ENCODE data around the gene RETN. TPM values are rescaled to one million over a fixed set of nuclear protein-coding genes. Genes with fewer than 3 reads are reported as not detected.

RETN gene
- total RNA-seq, 2 experiments from 2014 or later = not detected

DNA sequence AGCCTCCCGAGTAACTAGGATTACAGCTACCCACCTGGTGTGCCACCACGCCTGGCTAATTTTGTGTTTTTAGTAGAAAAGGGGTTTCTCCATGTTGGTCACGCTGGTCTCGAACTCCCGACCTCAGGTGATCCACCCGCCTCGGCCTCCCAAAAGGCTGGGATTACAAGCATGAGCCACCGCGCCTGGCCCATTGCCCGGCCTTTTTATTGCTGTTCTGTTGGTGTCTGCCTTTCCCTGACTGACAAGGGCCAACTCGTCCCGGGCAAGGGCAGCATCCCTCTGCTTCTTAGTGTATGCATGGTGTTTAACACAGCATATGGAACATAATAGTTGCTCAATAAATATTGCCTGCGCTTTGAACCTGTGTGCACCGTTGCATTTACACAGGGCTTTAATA lies 6.2 kb upstream of the RETN start:
- H3K4me1 ChIP-seq (ENCODE audit: insufficient read depth, low read length, poor library complexity, severe bottlenecking) = peaks cover 9% of the 10 kb centered on the region
- no peak overlapping the region for H2AFZ ChIP-seq (ENCODE audit: low read length)
- TF ChIP-seq, protein P1, sequence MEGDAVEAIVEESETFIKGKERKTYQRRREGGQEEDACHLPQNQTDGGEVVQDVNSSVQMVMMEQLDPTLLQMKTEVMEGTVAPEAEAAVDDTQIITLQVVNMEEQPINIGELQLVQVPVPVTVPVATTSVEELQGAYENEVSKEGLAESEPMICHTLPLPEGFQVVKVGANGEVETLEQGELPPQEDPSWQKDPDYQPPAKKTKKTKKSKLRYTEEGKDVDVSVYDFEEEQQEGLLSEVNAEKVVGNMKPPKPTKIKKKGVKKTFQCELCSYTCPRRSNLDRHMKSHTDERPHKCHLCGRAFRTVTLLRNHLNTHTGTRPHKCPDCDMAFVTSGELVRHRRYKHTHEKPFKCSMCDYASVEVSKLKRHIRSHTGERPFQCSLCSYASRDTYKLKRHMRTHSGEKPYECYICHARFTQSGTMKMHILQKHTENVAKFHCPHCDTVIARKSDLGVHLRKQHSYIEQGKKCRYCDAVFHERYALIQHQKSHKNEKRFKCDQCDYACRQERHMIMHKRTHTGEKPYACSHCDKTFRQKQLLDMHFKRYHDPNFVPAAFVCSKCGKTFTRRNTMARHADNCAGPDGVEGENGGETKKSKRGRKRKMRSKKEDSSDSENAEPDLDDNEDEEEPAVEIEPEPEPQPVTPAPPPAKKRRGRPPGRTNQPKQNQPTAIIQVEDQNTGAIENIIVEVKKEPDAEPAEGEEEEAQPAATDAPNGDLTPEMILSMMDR (conservative IDR thresholded peaks at IDR 0.05; ENCODE audit: low read length) = no peak
- no peak for TF ChIP-seq EZH2phosphoT487 (IDR thresholded peaks at IDR 0.05; ENCODE audit: borderline replicate concordance, low read depth, low read length)
- no peaks in the 10 kb centered on the region for H3K79me2 ChIP-seq (ENCODE audit: insufficient read depth, low read depth, low read length)
- ChIA-PET POLR2A (no interaction called here), CTCF (ENCODE audit: unreplicated experiment) (no interaction called here)
- H4K20me1 ChIP-seq (ENCODE audit: insufficient read depth, low read length) = no peaks in the 10 kb centered on the region
- no TSS peak for BruUV-seq (replicated peaks)
- DNase-seq (ENCODE audit: low spot score) = no peak
- no peak overlapping the region for H3K27ac ChIP-seq (ENCODE audit: low read depth, low read length, poor library complexity, severe bottlenecking)
- H3K36me3 ChIP-seq (ENCODE audit: insufficient read depth, low read length) = no peaks in the 10 kb centered on the region
- H3K9me3 ChIP-seq (ENCODE audit: low read length) = no peaks in the 10 kb centered on the region
- H3K4me3 ChIP-seq (ENCODE audit: low read depth, low read length, poor library complexity, severe bottlenecking) = no peak overlapping the region
- H3K9me2 ChIP-seq (ENCODE audit: insufficient read depth, low read length) = no peaks in the 10 kb centered on the region
- H3K4me2 ChIP-seq (ENCODE audit: low read length) = no peak overlapping the region
- intact Hi-C loops (cut with micrococcal nuclease; ENCODE audit: unreplicated experiment) = no loop called here

DNA sequence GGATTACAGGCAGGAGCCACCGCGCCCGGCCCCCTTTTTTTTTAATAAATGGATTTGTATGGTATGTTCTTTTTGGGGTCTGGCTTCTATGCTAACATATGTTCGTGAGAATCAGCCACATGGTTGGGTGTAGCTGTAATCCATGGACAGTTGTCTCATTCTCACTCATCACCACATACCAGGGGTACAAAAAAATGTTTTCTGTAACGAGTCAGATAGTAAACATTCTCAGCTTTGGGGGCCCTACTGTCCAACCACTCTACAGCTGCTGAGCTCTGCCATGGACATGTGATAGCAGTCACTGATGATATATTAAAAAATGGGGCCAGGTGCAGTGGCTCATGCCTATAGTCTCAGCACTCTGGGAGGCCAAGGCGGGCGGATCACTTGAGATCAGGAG lies 5.1 kb upstream of the RETN start:
- Histone ChIP-seq H3K4me3 (ENCODE audit: low read depth, low read length, poor library complexity, severe bottlenecking) (no peak overlapping the region), H3K79me2 (ENCODE audit: insufficient read depth, low read depth, low read length) (no peaks in the 10 kb centered on the region), H4K20me1 (ENCODE audit: insufficient read depth, low read length) (no peaks in the 10 kb centered on the region), H3K9me3 (ENCODE audit: low read length) (no peaks in the 10 kb centered on the region), H3K4me1 (ENCODE audit: insufficient read depth, low read length, poor library complexity, severe bottlenecking) (peaks cover under 1% of the 10 kb centered on the region), H3K4me2 (ENCODE audit: low read length) (no peak overlapping the region), H2AFZ (ENCODE audit: low read length) (no peak overlapping the region), H3K9me2 (ENCODE audit: insufficient read depth, low read length) (no peaks in the 10 kb centered on the region), H3K27ac (ENCODE audit: low read depth, low read length, poor library complexity, severe bottlenecking) (no peak overlapping the region), H3K36me3 (ENCODE audit: insufficient read depth, low read length) (no peaks in the 10 kb centered on the region)
- ChIA-PET POLR2A (no interaction called here), CTCF (ENCODE audit: unreplicated experiment) (no interaction called here)
- intact Hi-C loops (cut with micrococcal nuclease; ENCODE audit: unreplicated experiment) = no loop called here
- TF ChIP-seq, protein P1 (conservative IDR thresholded peaks at IDR 0.05; ENCODE audit: low read length) = no peak
- TF ChIP-seq EZH2phosphoT487 (IDR thresholded peaks at IDR 0.05; ENCODE audit: borderline replicate concordance, low read depth, low read length) = no peak
- DNase-seq (ENCODE audit: low spot score) = no peak
- BruUV-seq (replicated peaks) = no TSS peak

DNA sequence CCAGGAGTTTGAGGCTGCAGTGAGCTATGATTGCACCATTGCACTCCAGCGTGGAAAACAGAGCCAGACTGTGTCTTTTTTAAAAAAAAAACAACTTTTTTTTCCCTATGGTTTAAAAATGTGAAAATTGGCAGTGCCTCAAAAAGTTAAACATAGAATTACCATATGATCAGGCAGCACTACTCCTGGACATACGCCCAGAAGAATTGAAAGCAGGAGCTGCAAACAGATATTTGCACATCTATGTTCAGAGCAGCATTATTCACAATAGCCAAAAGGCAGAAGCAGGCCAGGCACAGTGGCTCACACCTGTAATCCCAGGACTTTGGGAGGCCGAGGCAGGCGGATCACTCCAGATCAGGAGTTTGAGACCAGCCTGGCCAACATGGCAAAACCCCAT lies 3.8 kb upstream of the RETN start:
- Histone ChIP-seq H3K27ac (ENCODE audit: low read depth, low read length, poor library complexity, severe bottlenecking) (no peak overlapping the region), H3K4me2 (ENCODE audit: low read length) (no peak overlapping the region), H2AFZ (ENCODE audit: low read length) (no peak overlapping the region), H3K4me1 (ENCODE audit: insufficient read depth, low read length, poor library complexity, severe bottlenecking) (no peaks in the 10 kb centered on the region), H4K20me1 (ENCODE audit: insufficient read depth, low read length) (no peaks in the 10 kb centered on the region), H3K36me3 (ENCODE audit: insufficient read depth, low read length) (no peaks in the 10 kb centered on the region), H3K4me3 (ENCODE audit: low read depth, low read length, poor library complexity, severe bottlenecking) (no peak overlapping the region), H3K79me2 (ENCODE audit: insufficient read depth, low read depth, low read length) (no peaks in the 10 kb centered on the region), H3K9me2 (ENCODE audit: insufficient read depth, low read length) (no peaks in the 10 kb centered on the region), H3K9me3 (ENCODE audit: low read length) (no peaks in the 10 kb centered on the region)
- no peak for DNase-seq (ENCODE audit: low spot score)
- no TSS peak for BruUV-seq (replicated peaks)
- intact Hi-C loops (cut with micrococcal nuclease; ENCODE audit: unreplicated experiment) = no loop called here
- TF ChIP-seq, protein P1 (conservative IDR thresholded peaks at IDR 0.05; ENCODE audit: low read length) = no peak
- no peak for TF ChIP-seq EZH2phosphoT487 (IDR thresholded peaks at IDR 0.05; ENCODE audit: borderline replicate concordance, low read depth, low read length)
- ChIA-PET CTCF (ENCODE audit: unreplicated experiment) (no interaction called here), POLR2A (no interaction called here)

Data from OCI-LY7 (cell line).